GM12873 (cell line): Measurements from ENCODE around the gene FTO.

Experiments used
- TF ChIP-seq, protein P1 (sequence below): IDR thresholded peaks from 2 replicates; pipeline ENCODE4 v1.5.1; 2012; ENCODE audit warnings: low read depth, mild to moderate bottlenecking, moderate library complexity, low read length, control low read depth; ENCODE audit not compliant: insufficient read depth; ENCODE audit errors: missing control alignments

Gene FTO

DNA sequence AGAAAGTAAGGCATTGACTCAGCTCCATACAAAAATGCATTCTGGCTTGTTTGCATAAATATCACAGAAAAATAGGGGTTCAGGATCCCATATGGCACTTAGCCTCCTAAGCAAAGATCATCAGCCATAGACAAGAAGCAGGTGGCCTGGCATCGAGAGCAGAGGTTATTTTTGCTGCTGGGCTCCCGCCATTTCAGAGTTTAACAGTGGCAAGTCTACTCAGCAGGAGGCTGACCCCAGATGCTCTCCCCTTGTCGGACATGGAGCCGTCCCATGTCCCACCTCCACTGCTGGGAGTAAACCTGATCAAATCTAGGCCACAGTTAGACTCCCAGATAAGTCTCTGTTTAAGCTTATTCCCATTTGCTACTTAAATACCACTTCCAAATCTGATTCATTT, 269.1 kb downstream of the FTO start:
- TF ChIP-seq, protein P1, sequence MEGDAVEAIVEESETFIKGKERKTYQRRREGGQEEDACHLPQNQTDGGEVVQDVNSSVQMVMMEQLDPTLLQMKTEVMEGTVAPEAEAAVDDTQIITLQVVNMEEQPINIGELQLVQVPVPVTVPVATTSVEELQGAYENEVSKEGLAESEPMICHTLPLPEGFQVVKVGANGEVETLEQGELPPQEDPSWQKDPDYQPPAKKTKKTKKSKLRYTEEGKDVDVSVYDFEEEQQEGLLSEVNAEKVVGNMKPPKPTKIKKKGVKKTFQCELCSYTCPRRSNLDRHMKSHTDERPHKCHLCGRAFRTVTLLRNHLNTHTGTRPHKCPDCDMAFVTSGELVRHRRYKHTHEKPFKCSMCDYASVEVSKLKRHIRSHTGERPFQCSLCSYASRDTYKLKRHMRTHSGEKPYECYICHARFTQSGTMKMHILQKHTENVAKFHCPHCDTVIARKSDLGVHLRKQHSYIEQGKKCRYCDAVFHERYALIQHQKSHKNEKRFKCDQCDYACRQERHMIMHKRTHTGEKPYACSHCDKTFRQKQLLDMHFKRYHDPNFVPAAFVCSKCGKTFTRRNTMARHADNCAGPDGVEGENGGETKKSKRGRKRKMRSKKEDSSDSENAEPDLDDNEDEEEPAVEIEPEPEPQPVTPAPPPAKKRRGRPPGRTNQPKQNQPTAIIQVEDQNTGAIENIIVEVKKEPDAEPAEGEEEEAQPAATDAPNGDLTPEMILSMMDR: no peak

DNA sequence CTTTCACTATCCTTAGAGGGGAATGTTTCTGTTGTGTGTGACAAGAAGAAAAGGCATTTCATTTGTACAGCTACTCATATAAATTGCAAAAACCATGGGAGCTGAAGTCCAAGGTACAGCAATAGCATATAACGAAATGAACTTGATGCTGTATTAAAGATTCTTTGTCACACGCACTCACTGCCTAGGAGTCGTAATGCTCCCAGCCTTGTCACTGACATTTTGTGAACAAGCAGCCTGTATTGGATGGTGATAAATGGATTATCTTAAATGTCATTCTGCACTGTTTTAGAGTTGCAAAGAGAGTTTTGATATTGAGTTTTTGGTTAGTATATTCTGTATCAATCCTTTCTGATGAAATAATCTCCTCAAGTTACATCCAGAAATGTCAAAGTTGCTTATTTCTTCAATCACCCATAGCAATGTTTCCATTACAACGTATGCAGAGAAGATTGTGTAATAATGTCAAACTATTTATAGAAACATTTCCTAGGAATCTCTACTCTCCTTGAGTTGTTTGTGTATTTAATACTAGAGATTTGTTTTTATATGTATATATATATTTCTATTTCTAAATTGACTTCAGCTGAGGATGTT, 270.6 kb downstream of the FTO start:
- TF ChIP-seq, protein P1: no peak

- TF ChIP-seq, protein P1: no peak
Measured at GRCh38 chr16:53980675-53981074, 276.7 kb downstream of the FTO start.

DNA sequence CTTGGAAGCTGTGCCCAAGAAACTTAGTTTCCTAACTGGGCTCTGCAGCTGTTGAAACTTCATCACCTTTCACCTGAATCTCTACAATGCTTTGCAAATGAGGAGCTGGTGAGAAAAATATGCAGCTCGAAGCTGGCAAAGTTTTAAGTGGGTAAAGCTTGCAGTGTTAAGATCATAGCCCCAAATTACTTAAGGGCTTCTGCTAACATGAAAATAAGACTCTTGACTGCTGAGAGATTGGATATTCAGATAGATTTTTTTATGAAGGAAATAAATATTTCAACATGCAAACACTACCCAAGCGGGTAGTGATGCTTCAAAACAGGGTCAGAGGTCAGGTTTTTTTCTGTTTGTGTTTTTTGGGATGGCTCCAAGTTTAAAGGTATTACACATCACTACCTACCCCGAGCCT, 278.7 kb downstream of the FTO start:
- TF ChIP-seq, protein P1: no peak

DNA sequence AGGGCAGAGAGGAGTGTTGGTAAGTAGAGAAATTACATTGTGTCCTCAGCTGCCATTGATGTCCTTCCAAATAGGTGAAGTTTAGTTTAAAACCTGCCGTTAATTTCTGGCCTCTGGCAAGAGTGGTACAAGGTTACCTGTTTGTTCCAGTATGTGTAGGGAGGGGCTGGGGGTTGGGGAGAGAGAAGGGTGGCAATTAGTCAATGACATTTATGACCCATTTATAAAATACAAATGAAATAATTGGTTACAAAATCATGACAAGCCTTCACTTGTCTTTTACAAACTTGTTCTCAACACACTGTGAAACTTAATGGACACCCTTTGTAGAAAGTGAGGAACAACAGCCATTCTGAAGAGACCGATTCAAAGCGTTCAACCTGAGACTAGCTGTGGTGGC, 281.0 kb downstream of the FTO start:
- TF ChIP-seq, protein P1: no peak

- TF ChIP-seq, protein P1: no peak
Measured at GRCh38 chr16:53985861-53986260, 281.9 kb downstream of the FTO start.

DNA sequence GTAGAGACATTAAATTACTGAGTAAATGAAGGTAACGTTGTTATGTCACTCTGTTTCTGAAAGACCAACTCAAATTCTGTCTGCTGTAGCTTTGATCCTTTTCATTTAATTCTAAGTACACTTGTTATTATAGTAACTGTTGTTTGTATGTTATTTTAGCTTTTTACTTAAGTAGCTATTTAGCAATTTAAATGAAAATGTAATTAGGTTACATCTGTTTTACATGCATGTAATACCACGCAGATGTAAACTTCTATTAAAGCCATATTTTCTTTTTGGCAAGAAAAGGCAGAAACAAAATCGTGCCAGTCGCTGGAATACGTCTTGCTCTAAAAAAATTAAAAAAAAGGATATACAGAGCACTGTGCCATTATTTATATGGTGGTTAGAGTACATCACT, 282.8 kb downstream of the FTO start:
- TF ChIP-seq, protein P1: no peak
